ENCODE measurements around the gene ZFP42.

DNA sequence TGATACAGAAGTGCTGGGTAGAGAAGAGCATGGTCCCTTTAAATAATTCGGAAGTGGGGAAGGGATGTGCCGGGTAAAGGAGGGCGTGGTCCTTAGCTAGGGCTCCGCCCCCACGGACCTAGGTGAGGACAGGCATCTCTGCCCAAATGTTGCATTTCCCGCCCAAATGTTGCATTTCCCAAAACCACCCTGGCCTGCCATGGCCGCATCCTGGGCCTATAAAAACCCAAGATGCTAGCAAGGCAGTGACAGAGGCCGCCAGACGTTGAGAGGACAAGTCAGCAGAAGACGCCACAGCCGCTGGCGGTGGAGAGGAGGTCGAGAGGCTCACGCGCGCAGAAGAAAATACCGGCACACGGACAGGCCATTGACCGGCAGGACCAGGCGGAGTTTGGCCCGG lies 46.1 kb downstream of the ZFP42 start:
- TF ChIP-seq, protein P1, sequence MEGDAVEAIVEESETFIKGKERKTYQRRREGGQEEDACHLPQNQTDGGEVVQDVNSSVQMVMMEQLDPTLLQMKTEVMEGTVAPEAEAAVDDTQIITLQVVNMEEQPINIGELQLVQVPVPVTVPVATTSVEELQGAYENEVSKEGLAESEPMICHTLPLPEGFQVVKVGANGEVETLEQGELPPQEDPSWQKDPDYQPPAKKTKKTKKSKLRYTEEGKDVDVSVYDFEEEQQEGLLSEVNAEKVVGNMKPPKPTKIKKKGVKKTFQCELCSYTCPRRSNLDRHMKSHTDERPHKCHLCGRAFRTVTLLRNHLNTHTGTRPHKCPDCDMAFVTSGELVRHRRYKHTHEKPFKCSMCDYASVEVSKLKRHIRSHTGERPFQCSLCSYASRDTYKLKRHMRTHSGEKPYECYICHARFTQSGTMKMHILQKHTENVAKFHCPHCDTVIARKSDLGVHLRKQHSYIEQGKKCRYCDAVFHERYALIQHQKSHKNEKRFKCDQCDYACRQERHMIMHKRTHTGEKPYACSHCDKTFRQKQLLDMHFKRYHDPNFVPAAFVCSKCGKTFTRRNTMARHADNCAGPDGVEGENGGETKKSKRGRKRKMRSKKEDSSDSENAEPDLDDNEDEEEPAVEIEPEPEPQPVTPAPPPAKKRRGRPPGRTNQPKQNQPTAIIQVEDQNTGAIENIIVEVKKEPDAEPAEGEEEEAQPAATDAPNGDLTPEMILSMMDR (IDR thresholded peaks at IDR 0.05; ENCODE audit: low read length), result no peak
- TF ChIP-seq EZH2phosphoT487 (IDR thresholded peaks at IDR 0.05; ENCODE audit: low read length), result no peak
